HG03097 (cell line): Measurements from ENCODE around the gene KCNK16.

Experiments used
- ATAC-seq: cut with Tn5 transposase; IDR thresholded peaks from one replicate; pipeline ENCODE4 v1.9.1; 2021; ENCODE audit not compliant: unreplicated experiment, low FRiP score

Gene KCNK16

DNA sequence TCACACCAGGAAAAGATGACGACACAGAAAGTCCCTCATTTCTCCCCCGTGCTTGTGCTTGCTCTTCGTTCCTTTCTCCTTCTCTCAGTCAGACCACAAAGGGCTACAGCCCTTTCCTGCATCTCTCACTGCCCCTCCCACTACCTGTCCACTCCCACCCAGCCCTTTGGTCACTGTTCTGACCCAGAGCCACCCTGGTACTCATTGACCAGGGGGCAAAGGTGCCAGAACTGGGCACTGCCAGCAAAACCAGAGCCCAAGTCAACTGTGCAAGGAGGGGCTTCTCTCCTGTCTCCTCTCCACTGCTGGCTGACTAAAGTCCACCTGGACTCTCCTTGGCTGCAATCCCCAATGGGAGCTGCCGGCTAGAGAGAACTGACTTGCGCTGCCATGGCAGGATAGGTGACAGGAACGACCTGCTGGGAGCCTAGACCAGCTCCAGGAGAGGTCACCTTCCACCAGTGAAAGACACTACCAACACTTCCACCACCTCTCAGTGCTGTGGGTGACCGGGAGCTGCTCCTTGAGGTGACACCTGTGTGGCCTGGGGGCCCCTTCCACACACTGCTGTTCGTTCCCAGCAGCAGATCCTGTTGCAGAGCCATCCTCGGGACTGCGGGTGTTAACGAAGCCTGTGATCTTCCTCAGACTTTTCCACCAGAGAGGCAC, 41.1 kb downstream of the KCNK16 start:
- no peak for ATAC-seq

DNA sequence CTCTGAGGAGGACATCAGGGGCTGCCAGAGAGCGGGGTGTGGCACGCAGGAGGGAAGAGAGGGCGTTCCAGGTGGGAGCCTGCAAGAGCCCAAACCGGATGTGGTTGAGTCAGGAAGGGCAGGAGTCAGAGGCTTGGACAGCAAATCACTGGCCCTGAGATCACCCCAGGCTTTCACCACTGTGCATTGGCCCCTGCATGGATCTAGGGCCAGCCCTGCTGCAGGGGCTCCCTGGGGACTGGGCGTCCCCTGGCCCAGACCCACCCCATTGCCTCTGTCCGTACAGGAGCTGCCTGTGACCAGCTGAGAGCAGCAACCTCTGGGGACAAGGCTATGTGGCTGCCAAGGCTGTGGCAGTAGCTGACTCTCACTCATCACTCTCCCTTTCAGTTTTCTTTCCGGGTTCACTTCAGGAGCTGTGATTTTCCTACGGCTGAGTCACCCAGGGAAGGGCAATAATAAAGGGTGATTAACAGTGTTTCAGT, 42.2 kb downstream of the KCNK16 start:
- ATAC-seq = no peak

DNA sequence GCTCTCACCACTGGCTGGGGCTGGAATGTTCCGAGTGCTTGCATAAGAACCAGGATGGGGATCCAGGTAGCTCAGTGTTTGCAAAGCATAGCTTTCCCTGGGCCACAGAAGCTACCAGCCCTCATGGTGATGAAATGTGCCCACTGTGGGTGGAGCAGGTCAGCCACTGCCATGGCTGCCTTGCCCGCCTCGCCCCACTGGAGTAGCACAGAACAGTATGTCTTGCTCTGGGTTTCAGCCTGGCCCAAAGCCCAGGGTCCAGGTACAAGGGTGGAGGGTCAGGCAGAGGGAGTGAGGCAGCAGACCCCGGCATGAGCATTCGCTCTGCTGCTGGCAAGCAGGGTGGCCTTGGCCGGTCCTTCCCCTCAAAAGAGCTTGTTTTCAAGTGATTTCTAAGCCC, 43.0 kb downstream of the KCNK16 start:
- ATAC-seq = no peak

DNA sequence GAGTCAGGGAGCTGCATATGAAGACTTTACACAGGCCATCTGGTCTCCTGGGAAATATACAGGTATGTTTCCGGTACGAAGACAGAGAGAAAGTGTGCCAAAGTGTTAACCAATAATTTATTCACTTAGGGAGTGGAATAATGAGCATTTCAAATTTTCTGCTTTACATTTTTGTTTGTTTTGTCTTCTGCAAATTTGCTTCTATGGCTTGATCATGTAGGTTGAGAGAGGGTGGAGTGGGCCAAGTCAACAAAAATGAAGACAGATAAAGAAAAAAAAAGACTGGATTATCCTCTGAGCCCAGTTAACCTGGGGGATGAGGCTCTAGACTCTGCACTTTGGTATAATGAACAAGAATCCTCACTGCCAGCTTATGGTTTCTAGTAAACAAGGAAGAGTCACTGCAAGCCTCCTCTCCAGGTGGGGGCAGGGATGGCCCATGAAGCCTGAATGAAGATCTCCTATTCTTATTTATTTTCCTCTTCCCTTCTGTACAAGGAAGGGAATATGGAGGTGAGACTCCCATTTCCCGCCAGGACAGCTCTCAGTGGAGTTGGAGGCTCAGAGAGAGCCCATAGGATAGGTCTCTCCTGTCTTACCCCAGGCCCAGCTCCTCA, 46.0 kb downstream of the KCNK16 start:
- no peak for ATAC-seq

DNA sequence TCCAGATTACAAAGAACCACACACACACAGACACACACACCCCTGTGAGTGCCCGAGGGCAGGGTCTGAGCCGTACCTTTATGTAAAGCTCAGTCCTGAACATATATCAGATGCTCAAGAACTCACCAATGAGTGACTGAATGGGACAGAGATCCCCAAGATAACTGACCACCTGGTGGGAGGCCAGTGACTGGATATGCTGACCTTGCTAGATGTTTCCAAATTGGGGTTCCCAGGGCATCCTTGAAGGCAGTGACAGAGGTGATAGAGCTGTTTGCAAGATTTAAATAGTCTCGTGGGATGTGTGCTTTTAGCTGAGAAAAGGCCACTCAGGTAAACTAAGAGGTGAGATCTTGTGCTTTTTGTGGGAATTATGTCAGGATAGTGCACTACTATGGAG, 47.6 kb downstream of the KCNK16 start:
- ATAC-seq = no peak

DNA sequence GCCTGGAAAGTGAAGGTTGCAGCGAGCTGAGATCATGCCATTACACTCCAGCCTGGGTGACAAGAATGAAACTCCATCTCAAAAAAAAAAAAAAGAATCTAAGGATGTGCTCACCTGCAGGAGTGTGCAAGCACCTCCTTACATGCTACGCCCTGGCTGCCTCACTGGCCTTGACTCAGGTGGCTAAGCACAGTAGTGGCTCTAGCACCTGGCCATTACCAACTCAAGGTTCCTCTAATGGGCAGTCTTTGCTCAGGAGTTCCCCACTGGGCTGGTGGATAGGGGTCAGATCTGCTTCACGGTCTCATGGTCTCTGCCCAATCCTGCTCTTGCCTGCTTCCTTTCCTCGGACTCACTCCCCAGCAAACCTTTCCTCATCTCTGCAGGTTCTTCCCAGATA, 48.0 kb downstream of the KCNK16 start:
- ATAC-seq = no peak

DNA sequence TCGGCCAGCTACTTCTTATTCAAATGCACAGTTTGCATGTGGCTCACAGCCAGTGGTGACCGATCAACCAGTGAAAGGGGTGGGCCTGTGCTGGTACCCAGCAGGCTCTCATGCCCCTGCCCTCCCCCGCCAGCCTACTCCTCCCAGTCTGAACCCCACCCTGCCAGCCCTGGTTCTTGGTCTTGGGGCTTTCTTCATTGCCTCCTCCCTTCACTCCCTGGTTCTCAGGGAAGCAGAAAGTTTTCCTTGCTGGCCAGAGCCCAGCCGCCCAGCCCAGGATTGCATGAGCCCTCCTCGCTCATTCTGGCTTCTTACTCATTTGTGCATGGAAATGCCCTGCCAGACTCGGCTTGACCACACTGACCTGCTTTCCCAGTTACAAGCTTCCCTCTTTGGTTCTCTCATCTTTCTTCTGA, 49.1 kb downstream of the KCNK16 start:
- ATAC-seq = no peak

DNA sequence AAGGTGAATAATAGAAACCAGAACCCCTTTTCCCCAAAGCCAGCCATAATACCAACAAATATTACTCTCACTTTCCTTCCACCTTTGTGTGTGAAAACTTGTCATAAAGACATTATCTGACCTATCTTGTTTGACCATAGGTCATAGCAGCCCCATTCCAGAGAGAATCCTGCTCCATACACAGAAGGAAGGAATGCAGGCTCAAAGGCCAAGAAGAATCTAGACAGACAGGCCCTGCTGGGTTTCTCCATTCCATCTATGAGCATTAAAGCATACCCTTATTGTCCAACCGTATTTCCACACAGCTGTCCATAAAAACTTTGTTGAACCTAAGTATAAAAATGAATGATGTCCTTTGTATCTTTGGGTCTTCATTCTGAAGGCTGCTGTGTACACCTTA, 52.5 kb downstream of the KCNK16 start:
- ATAC-seq = no peak

DNA sequence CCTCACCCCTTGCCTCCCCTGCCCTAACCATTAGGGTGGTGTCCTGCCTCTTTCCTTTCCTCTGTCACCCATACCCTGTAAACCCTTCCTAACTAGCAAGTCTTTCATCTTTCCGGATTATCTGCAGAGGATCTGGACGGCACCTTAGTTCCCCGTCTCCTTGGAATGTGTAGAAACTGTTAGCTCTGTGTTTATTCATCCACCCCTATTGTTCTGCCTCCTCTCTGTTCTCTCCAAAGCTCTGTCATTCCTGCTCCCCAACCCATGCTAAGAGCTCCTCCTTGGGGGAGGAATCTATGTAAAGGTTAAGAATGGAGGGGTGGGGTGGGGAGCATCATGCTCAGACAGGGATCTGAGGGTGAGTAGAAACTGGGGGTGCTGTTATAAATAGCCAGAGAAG, 53.8 kb downstream of the KCNK16 start:
- ATAC-seq = no peak

DNA sequence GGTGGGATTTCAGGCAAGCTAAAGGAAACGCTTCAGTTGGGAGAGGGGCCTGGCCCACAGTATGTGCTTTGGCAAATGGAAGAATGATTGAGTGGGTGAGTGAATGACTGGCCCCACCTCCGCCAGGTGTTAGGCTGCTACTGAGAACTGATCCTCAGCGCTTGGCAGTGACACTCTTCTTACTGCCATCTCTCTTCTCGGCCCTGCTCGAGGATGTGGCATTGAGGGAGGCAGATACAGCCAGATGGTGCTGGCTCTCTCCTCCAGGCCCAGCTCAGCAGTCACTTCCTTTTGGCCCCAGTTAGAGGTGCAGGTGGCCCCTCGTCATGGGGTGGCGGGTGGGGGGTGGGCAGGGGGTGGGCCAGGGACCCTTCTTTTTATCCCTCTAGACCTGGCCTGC, 54.3 kb downstream of the KCNK16 start:
- ATAC-seq = no peak

DNA sequence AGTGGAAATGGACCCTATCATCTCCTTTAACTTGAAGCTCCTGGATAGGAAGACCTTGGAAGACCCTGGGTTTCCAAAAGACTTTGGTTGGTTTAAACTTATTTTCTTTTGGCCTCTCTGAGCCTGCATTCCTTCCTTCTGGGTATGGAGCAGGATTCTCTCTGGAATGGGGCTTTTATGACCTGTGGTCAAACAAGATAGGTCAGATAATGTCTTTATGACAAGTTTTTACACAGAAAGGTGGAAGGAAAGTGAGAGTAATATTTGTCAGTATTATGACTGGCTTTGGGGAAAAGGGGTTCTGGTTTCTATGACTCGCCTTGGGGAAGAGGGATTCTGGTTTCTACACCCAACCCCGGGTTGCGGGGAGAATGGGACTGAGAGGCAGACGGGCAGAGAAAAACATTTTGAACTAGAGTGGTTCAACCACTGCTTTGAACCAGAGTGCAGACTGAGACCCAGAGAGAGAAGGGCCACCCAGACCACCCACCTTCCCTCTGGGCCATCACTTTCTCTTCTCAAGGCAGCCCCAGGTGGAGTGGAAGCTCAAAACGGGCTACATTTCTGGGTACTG, 55.6 kb downstream of the KCNK16 start:
- no peak for ATAC-seq

DNA sequence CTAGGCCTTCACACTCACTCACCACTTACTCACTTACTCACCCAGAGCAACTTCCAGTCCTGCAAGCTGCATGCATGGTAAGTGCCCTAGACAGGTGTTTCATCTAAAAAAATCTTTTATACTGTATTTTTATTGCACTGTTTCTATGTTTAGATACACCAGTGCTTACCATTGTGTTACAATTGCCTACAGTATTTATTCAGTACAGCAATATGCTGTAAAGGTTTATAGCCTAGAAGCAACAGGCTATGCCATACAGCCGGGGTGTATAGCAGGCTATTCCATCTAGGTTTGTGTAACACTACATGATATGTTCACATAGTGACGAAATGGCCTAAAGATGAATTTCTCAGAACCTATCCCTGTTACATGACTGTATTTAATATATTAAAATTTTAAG, 56.1 kb downstream of the KCNK16 start:
- no peak for ATAC-seq
